ENCODE data around the gene SLC4A8.

SLC4A8 gene

GRCh38 chr12:51519755-51520154, 95.1 kb downstream of the SLC4A8 start:
- H3K27ac ChIP-seq (ENCODE audit: low read depth, low read length): no peak overlapping the region
- no peaks in the 10 kb centered on the region for H3K36me3 ChIP-seq (ENCODE audit: control insufficient read depth in 1 of 2, insufficient read depth in 2 of 2, low read length in 2 of 2)
- H3K4me1 ChIP-seq (ENCODE audit: control insufficient read depth in 1 of 2, insufficient read depth in 2 of 2, low read length in 2 of 2): peaks cover 6 to 12% of the 10 kb centered on the region in 2 donors
- no peaks in the 10 kb centered on the region for H3K27me3 ChIP-seq (ENCODE audit: control insufficient read depth in 1 of 2, insufficient read depth in 2 of 2, low read length in 2 of 2)
- H3K9me3 ChIP-seq (ENCODE audit: control insufficient read depth in 1 of 2, low read length in 2 of 2): no peaks in the 10 kb centered on the region
- H3K9ac ChIP-seq (ENCODE audit: low read depth in 1 of 2, low read length in 2 of 2): no peak overlapping the region
- no peak overlapping the region for H3K4me3 ChIP-seq (ENCODE audit: low read depth in 1 of 2, low read length in 2 of 2)

GRCh38 chr12:51520576-51521325, 96.1 kb downstream of the SLC4A8 start:
- no peaks in the 10 kb centered on the region for H3K27me3 ChIP-seq (ENCODE audit: control insufficient read depth in 1 of 2, insufficient read depth in 2 of 2, low read length in 2 of 2)
- no peak overlapping the region for H3K4me3 ChIP-seq (ENCODE audit: low read depth in 1 of 2, low read length in 2 of 2)
- no peaks in the 10 kb centered on the region for H3K9me3 ChIP-seq (ENCODE audit: control insufficient read depth in 1 of 2, low read length in 2 of 2)
- no peak overlapping the region for H3K27ac ChIP-seq (ENCODE audit: low read depth, low read length)
- H3K4me1 ChIP-seq (ENCODE audit: control insufficient read depth in 1 of 2, insufficient read depth in 2 of 2, low read length in 2 of 2): peaks cover 6 to 12% of the 10 kb centered on the region in 2 donors
- no peaks in the 10 kb centered on the region for H3K36me3 ChIP-seq (ENCODE audit: control insufficient read depth in 1 of 2, insufficient read depth in 2 of 2, low read length in 2 of 2)
- no peak overlapping the region for H3K9ac ChIP-seq (ENCODE audit: low read depth in 1 of 2, low read length in 2 of 2)

- H3K36me3 ChIP-seq (ENCODE audit: control insufficient read depth in 1 of 2, insufficient read depth in 2 of 2, low read length in 2 of 2): no peaks in the 10 kb centered on the region
- H3K4me3 ChIP-seq (ENCODE audit: low read depth in 1 of 2, low read length in 2 of 2): no peak overlapping the region
- H3K9me3 ChIP-seq (ENCODE audit: control insufficient read depth in 1 of 2, low read length in 2 of 2): no peaks in the 10 kb centered on the region
These were observed 97.1 kb downstream of the SLC4A8 start for GRCh38 chr12:51521554-51522276.

GRCh38 chr12:51522696-51523095, 98.1 kb downstream of the SLC4A8 start:
- H3K4me3 ChIP-seq (ENCODE audit: low read depth in 1 of 2, low read length in 2 of 2): no peak overlapping the region
- no peak overlapping the region for H3K27ac ChIP-seq (ENCODE audit: low read depth, low read length)
- no peaks in the 10 kb centered on the region for H3K27me3 ChIP-seq (ENCODE audit: control insufficient read depth in 1 of 2, insufficient read depth in 2 of 2, low read length in 2 of 2)
- peaks cover 6 to 12% of the 10 kb centered on the region in 2 donors for H3K4me1 ChIP-seq (ENCODE audit: control insufficient read depth in 1 of 2, insufficient read depth in 2 of 2, low read length in 2 of 2)
- no peaks in the 10 kb centered on the region for H3K36me3 ChIP-seq (ENCODE audit: control insufficient read depth in 1 of 2, insufficient read depth in 2 of 2, low read length in 2 of 2)
- H3K9ac ChIP-seq (ENCODE audit: low read depth in 1 of 2, low read length in 2 of 2): no peak overlapping the region
- H3K9me3 ChIP-seq (ENCODE audit: control insufficient read depth in 1 of 2, low read length in 2 of 2): no peaks in the 10 kb centered on the region

More at GRCh38 chr12:51521554-51522276, 97.1 kb downstream of the SLC4A8 start:
- H3K4me1 ChIP-seq (ENCODE audit: control insufficient read depth in 1 of 2, insufficient read depth in 2 of 2, low read length in 2 of 2): peaks cover 6 to 12% of the 10 kb centered on the region in 2 donors
- H3K27ac ChIP-seq (ENCODE audit: low read depth, low read length): no peak overlapping the region
- no peaks in the 10 kb centered on the region for H3K27me3 ChIP-seq (ENCODE audit: control insufficient read depth in 1 of 2, insufficient read depth in 2 of 2, low read length in 2 of 2)
- H3K9ac ChIP-seq (ENCODE audit: low read depth in 1 of 2, low read length in 2 of 2): no peak overlapping the region

GRCh38 chr12:51524386-51524901, 99.8 kb downstream of the SLC4A8 start:
- H3K9ac ChIP-seq (ENCODE audit: low read depth in 1 of 2, low read length in 2 of 2): no peak overlapping the region
- no peaks in the 10 kb centered on the region for H3K9me3 ChIP-seq (ENCODE audit: control insufficient read depth in 1 of 2, low read length in 2 of 2)
- H3K4me3 ChIP-seq (ENCODE audit: low read depth in 1 of 2, low read length in 2 of 2): no peak overlapping the region

GRCh38 chr12:51525518-51525917, 100.9 kb downstream of the SLC4A8 start:
- Histone ChIP-seq H3K36me3 (ENCODE audit: control insufficient read depth in 1 of 2, insufficient read depth in 2 of 2, low read length in 2 of 2) (no peaks in the 10 kb centered on the region), H3K27ac (ENCODE audit: low read depth, low read length) (no peak overlapping the region), H3K4me1 (ENCODE audit: control insufficient read depth in 1 of 2, insufficient read depth in 2 of 2, low read length in 2 of 2) (peaks cover 6 to 16% of the 10 kb centered on the region in 2 donors), H3K27me3 (ENCODE audit: control insufficient read depth in 1 of 2, insufficient read depth in 2 of 2, low read length in 2 of 2) (no peaks in the 10 kb centered on the region), H3K9me3 (ENCODE audit: control insufficient read depth in 1 of 2, low read length in 2 of 2) (no peaks in the 10 kb centered on the region), H3K9ac (ENCODE audit: low read depth in 1 of 2, low read length in 2 of 2) (no peak overlapping the region), H3K4me3 (ENCODE audit: low read depth in 1 of 2, low read length in 2 of 2) (no peak overlapping the region)

More at GRCh38 chr12:51524386-51524901, 99.8 kb downstream of the SLC4A8 start:
- no peaks in the 10 kb centered on the region for H3K27me3 ChIP-seq (ENCODE audit: control insufficient read depth in 1 of 2, insufficient read depth in 2 of 2, low read length in 2 of 2)
- peaks cover 6 to 16% of the 10 kb centered on the region in 2 donors for H3K4me1 ChIP-seq (ENCODE audit: control insufficient read depth in 1 of 2, insufficient read depth in 2 of 2, low read length in 2 of 2)
- no peaks in the 10 kb centered on the region for H3K36me3 ChIP-seq (ENCODE audit: control insufficient read depth in 1 of 2, insufficient read depth in 2 of 2, low read length in 2 of 2)
- no peak overlapping the region for H3K27ac ChIP-seq (ENCODE audit: low read depth, low read length)

GRCh38 chr12:51527966-51528365, 103.3 kb downstream of the SLC4A8 start:
- Histone ChIP-seq H3K27ac (ENCODE audit: low read depth, low read length) (no peak overlapping the region), H3K4me1 (ENCODE audit: control insufficient read depth in 1 of 2, insufficient read depth in 2 of 2, low read length in 2 of 2) (peaks cover 6 to 18% of the 10 kb centered on the region in 2 donors), H3K9ac (ENCODE audit: low read depth in 1 of 2, low read length in 2 of 2) (no peak overlapping the region), H3K9me3 (ENCODE audit: control insufficient read depth in 1 of 2, low read length in 2 of 2) (no peaks in the 10 kb centered on the region), H3K27me3 (ENCODE audit: control insufficient read depth in 1 of 2, insufficient read depth in 2 of 2, low read length in 2 of 2) (no peaks in the 10 kb centered on the region), H3K36me3 (ENCODE audit: control insufficient read depth in 1 of 2, insufficient read depth in 2 of 2, low read length in 2 of 2) (no peaks in the 10 kb centered on the region), H3K4me3 (ENCODE audit: low read depth in 1 of 2, low read length in 2 of 2) (no peak overlapping the region)

- Histone ChIP-seq H3K27me3 (ENCODE audit: control insufficient read depth in 1 of 2, insufficient read depth in 2 of 2, low read length in 2 of 2) (no peaks in the 10 kb centered on the region), H3K9ac (ENCODE audit: low read depth in 1 of 2, low read length in 2 of 2) (no peak overlapping the region), H3K4me1 (ENCODE audit: control insufficient read depth in 1 of 2, insufficient read depth in 2 of 2, low read length in 2 of 2) (peaks cover 6 to 15% of the 10 kb centered on the region in 2 donors), H3K36me3 (ENCODE audit: control insufficient read depth in 1 of 2, insufficient read depth in 2 of 2, low read length in 2 of 2) (no peaks in the 10 kb centered on the region), H3K4me3 (ENCODE audit: low read depth in 1 of 2, low read length in 2 of 2) (no peak overlapping the region), H3K9me3 (ENCODE audit: control insufficient read depth in 1 of 2, low read length in 2 of 2) (no peaks in the 10 kb centered on the region), H3K27ac (ENCODE audit: low read depth, low read length) (no peak overlapping the region)
These were observed 104.4 kb downstream of the SLC4A8 start for GRCh38 chr12:51528852-51529650.

- Histone ChIP-seq H3K4me3 (ENCODE audit: low read depth in 1 of 2, low read length in 2 of 2) (no peak overlapping the region), H3K27ac (ENCODE audit: low read depth, low read length) (no peak overlapping the region), H3K9me3 (ENCODE audit: control insufficient read depth in 1 of 2, low read length in 2 of 2) (no peaks in the 10 kb centered on the region), H3K36me3 (ENCODE audit: control insufficient read depth in 1 of 2, insufficient read depth in 2 of 2, low read length in 2 of 2) (no peaks in the 10 kb centered on the region), H3K4me1 (ENCODE audit: control insufficient read depth in 1 of 2, insufficient read depth in 2 of 2, low read length in 2 of 2) (peaks cover 2 to 10% of the 10 kb centered on the region in 2 donors), H3K9ac (ENCODE audit: low read depth in 1 of 2, low read length in 2 of 2) (no peak overlapping the region), H3K27me3 (ENCODE audit: control insufficient read depth in 1 of 2, insufficient read depth in 2 of 2, low read length in 2 of 2) (no peaks in the 10 kb centered on the region)
These were observed 105.0 kb downstream of the SLC4A8 start for GRCh38 chr12:51529651-51529970.

- Histone ChIP-seq H3K9ac (ENCODE audit: low read depth in 1 of 2, low read length in 2 of 2) (no peak overlapping the region), H3K9me3 (ENCODE audit: control insufficient read depth in 1 of 2, low read length in 2 of 2) (no peaks in the 10 kb centered on the region), H3K36me3 (ENCODE audit: control insufficient read depth in 1 of 2, insufficient read depth in 2 of 2, low read length in 2 of 2) (no peaks in the 10 kb centered on the region), H3K4me3 (ENCODE audit: low read depth in 1 of 2, low read length in 2 of 2) (no peak overlapping the region), H3K27ac (ENCODE audit: low read depth, low read length) (no peak overlapping the region), H3K4me1 (ENCODE audit: control insufficient read depth in 1 of 2, insufficient read depth in 2 of 2, low read length in 2 of 2) (peaks cover 0 to 9% of the 10 kb centered on the region in 2 donors), H3K27me3 (ENCODE audit: control insufficient read depth in 1 of 2, insufficient read depth in 2 of 2, low read length in 2 of 2) (no peaks in the 10 kb centered on the region)
These were observed 105.6 kb downstream of the SLC4A8 start for GRCh38 chr12:51530208-51530607.
